GM23338 (cell line): ENCODE results near the gene EPGN. TPM values are rescaled to one million over a fixed set of nuclear protein-coding genes. Genes with fewer than 3 reads are reported as not detected.

Experiments used
- ATAC-seq: fragments of 200-7000 bp; cut with Tn5 transposase; 3 replicates; pipeline ENCODE4 v1.9.1; 2020
- DNase-seq: peaks from one replicate; pipeline ENCODE4 v3.0.0-alpha.2; 2015; ENCODE audit warnings: low spot score
- H2AFZ ChIP-seq: fragments of 200-600 bp; sonication (generic); 2 replicates; pipeline ENCODE4 v1.8.0; 2016; ENCODE audit warnings: antibody characterized with exemption, mild to moderate bottlenecking, moderate library complexity
- H3F3A ChIP-seq: fragments of 200-600 bp; sonication (generic); replicated peaks from 2 replicates; pipeline ENCODE4 v1.8.0; 2017; ENCODE audit warnings: antibody characterized with exemption, mixed run types, low read depth
- H3K27ac ChIP-seq: fragments of 200-600 bp; sonication (generic); 2 replicates; pipeline ENCODE4 v1.6.1; 2016; ENCODE audit warnings: low read depth
- H3K27me3 ChIP-seq: fragments of 200-600 bp; sonication (generic); 2 replicates; pipeline ENCODE4 v1.8.0; 2016; ENCODE audit warnings: mild to moderate bottlenecking, mixed run types, moderate library complexity; ENCODE audit not compliant: insufficient read depth
- H3K36me3 ChIP-seq: fragments of 200-600 bp; sonication (generic); 2 replicates; pipeline ENCODE4 v1.8.0; 2016; ENCODE audit warnings: mild to moderate bottlenecking; ENCODE audit not compliant: insufficient read depth
- H3K4me1 ChIP-seq: fragments of 200-600 bp; sonication (generic); 2 replicates; pipeline ENCODE4 v1.8.0; 2016; ENCODE audit warnings: mild to moderate bottlenecking, moderate library complexity; ENCODE audit not compliant: insufficient read depth
- H3K4me2 ChIP-seq: fragments of 200-600 bp; sonication (generic); 2 replicates; pipeline ENCODE4 v1.7.1; 2017; ENCODE audit warnings: mixed run types
- H3K4me3 ChIP-seq: fragments of 200-600 bp; sonication (generic); 2 replicates; pipeline ENCODE4 v1.6.1; 2016; ENCODE audit warnings: mixed run types
- H3K79me2 ChIP-seq: fragments of 200-600 bp; sonication (generic); replicated peaks from 2 replicates; pipeline ENCODE4 v1.8.0; 2017; ENCODE audit warnings: mild to moderate bottlenecking; ENCODE audit not compliant: insufficient read depth
- H3K9me2 ChIP-seq: fragments of 200-600 bp; sonication (generic); 2 replicates; pipeline ENCODE4 v1.8.0; 2017; ENCODE audit not compliant: insufficient read depth
- H4K20me1 ChIP-seq: fragments of 200-600 bp; sonication (generic); replicated peaks from 2 replicates; pipeline ENCODE4 v1.8.0; 2017; ENCODE audit warnings: mild to moderate bottlenecking; ENCODE audit not compliant: insufficient read depth
- H3K27ac Mint-ChIP-seq: 2 replicates; pipeline ENCODE4 v1.8.0; 2020; ENCODE audit warnings: inconsistent platforms, mild to moderate bottlenecking, moderate library complexity, mixed read lengths
- H3K27me3 Mint-ChIP-seq: 3 replicates; pipeline ENCODE4 v1.8.0; 2022; ENCODE audit warnings: low read depth, mild to moderate bottlenecking, moderate library complexity, mixed read lengths, inconsistent platforms; ENCODE audit not compliant: insufficient read depth, poor library complexity
- H3K36me3 Mint-ChIP-seq: 3 replicates; pipeline ENCODE4 v1.8.0; 2021; ENCODE audit warnings: low read depth, mild to moderate bottlenecking, inconsistent platforms, moderate library complexity, mixed read lengths
- H3K4me1 Mint-ChIP-seq: 3 replicates; pipeline ENCODE4 v1.8.0; 2020; ENCODE audit warnings: mild to moderate bottlenecking, inconsistent platforms, mixed read lengths
- H3K4me3 Mint-ChIP-seq: 3 replicates; pipeline ENCODE4 v1.8.0; 2021; ENCODE audit warnings: moderate library complexity, mild to moderate bottlenecking, inconsistent platforms, mixed read lengths
- H3K9me3 Mint-ChIP-seq: 3 replicates; pipeline ENCODE4 v1.8.0; 2020; ENCODE audit warnings: moderate library complexity, mild to moderate bottlenecking, inconsistent platforms, mixed read lengths
- CREB1 ChIP-seq: fragments of 250-450 bp; sonication (Bioruptor Pico); IDR thresholded peaks from 2 replicates; pipeline ENCODE4 v1.5.0; 2020; ENCODE audit warnings: low read depth, mild to moderate bottlenecking, moderate library complexity
- EZH2 ChIP-seq: fragments of 200-600 bp; sonication (generic); IDR thresholded peaks from one replicate; pipeline ENCODE4 v1.8.0; 2017; ENCODE audit warnings: antibody characterized with exemption, mild to moderate bottlenecking, low read depth; ENCODE audit not compliant: unreplicated experiment
- EZH2phosphoT487 ChIP-seq: fragments of 200-600 bp; sonication (generic); IDR thresholded peaks from one replicate; pipeline ENCODE4 v1.8.1; 2018; ENCODE audit warnings: antibody characterized with exemption; ENCODE audit not compliant: unreplicated experiment
- JUNB ChIP-seq: IDR thresholded peaks from one replicate; pipeline ENCODE4 v1.6.1; 2016; ENCODE audit warnings: antibody characterized with exemption; ENCODE audit not compliant: unreplicated experiment
- POLR2AphosphoS5 ChIP-seq: IDR thresholded peaks from 2 replicates; pipeline ENCODE4 v1.6.1; 2016; ENCODE audit warnings: antibody characterized with exemption, low read depth
- STAT1 ChIP-seq: IDR thresholded peaks from one replicate; pipeline ENCODE4 v1.6.1; 2016; ENCODE audit warnings: antibody characterized with exemption; ENCODE audit not compliant: unreplicated experiment
- ZNF114 ChIP-seq: fragments of 250-450 bp; sonication (Bioruptor Pico); IDR thresholded peaks from 2 replicates; pipeline ENCODE4 v1.5.0; 2020; ENCODE audit warnings: mild to moderate bottlenecking, moderate library complexity
- ZNF331 ChIP-seq: fragments of 250-450 bp; sonication (Bioruptor Pico); IDR thresholded peaks from 2 replicates; pipeline ENCODE4 v1.5.0; 2020; ENCODE audit warnings: low read depth, mild to moderate bottlenecking, moderate library complexity
- polyA plus RNA-seq: library from polyadenylated mRNA; unstranded; fragments of >200 nt; fragmentation: Nextera tagmentation; extraction: Ambion mirVana; gene quantifications from 2 replicates; pipeline ENCODE4 v1.2.1, GENCODE V29; 2016
- total RNA-seq: library from RNA; depleted of rRNA; stranded (reverse); fragments of >200 nt; shearing (Covaris generic); gene quantifications from 2 replicates; pipeline ENCODE4 v1.2.3, GENCODE V29; 2014
- TF ChIP-seq, protein P1 (sequence below), 2 experiments: fragments of 200-600 bp in 1 of 2; sonication (generic) in 1 of 2; conservative IDR thresholded peaks; 2 replicates each; pipeline versions ENCODE4 v1.5.1 to v1.6.1; 2016 to 2017; ENCODE audit warnings: antibody characterized with exemption in 2 of 2, low read depth in 2 of 2, mild to moderate bottlenecking in 2 of 2, moderate library complexity in 1 of 2
- TF ChIP-seq, protein P2 (sequence below): IDR thresholded peaks from one replicate; pipeline ENCODE4 v1.6.1; 2018; ENCODE audit warnings: antibody characterized with exemption; ENCODE audit not compliant: unreplicated experiment
- TF ChIP-seq, protein P3 (sequence below): IDR thresholded peaks from 2 replicates; pipeline ENCODE4 v1.6.1; 2016; ENCODE audit warnings: antibody characterized with exemption

EPGN gene
- total and polyA plus RNA-seq, 2 experiments from 2014 or later: not detected

DNA sequence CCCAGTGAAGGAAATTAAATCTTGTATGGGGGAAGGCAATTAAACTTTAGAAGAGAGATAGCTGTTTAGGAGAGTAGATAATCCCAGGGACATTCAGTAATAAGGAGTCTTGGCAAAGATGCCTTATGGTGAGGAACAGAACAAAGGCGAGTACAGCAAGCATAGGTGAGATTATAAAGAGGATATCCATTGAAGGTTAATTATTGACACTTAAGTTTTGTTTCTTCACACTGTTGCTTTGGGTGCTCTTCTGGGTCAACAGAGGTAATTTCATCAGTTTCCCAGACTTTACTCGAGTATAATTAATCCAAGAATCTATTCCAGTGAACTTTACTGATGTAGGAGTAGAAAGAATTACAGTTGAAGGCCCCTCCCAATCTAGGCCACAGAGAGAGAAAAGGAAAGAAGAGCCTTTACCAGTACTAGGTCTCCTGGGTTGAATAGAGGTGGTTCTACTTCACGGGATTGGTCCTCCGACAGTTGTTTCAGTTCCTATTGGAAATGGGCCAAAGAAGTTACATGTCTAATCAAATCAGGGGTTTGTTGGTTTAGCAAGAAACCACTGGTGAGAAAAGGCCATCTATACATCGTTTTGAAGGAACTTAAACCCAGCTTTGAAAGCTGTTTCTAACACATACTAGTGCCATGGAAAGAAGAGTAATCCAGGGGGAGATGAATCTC, 27.2 kb downstream of the EPGN start:
- Histone ChIP-seq H3K36me3 (no peaks in the 10 kb centered on the region), H3K27ac (no peak overlapping the region), H3K4me2 (no peak overlapping the region), H2AFZ (no peak overlapping the region), H3K27me3 (no peaks in the 10 kb centered on the region), H3K4me3 (no peak overlapping the region), H4K20me1 (no peaks in the 10 kb centered on the region), H3K9me2 (peaks cover 7% of the 10 kb centered on the region), H3F3A (no peaks in the 10 kb centered on the region), H3K4me1 (0 out of 2 replicates have a peak, but pooled peaks cover 3% of the 10 kb centered on the region), H3K79me2 (no peaks in the 10 kb centered on the region)
- DNase-seq: no peak
- TF ChIP-seq, protein P1, sequence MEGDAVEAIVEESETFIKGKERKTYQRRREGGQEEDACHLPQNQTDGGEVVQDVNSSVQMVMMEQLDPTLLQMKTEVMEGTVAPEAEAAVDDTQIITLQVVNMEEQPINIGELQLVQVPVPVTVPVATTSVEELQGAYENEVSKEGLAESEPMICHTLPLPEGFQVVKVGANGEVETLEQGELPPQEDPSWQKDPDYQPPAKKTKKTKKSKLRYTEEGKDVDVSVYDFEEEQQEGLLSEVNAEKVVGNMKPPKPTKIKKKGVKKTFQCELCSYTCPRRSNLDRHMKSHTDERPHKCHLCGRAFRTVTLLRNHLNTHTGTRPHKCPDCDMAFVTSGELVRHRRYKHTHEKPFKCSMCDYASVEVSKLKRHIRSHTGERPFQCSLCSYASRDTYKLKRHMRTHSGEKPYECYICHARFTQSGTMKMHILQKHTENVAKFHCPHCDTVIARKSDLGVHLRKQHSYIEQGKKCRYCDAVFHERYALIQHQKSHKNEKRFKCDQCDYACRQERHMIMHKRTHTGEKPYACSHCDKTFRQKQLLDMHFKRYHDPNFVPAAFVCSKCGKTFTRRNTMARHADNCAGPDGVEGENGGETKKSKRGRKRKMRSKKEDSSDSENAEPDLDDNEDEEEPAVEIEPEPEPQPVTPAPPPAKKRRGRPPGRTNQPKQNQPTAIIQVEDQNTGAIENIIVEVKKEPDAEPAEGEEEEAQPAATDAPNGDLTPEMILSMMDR (conservative IDR thresholded peaks at IDR 0.05; ENCODE audit: low read depth in 2 of 2): no peak
- TF ChIP-seq ZNF331 (CRISPR knock-in tag) (no peak), JUNB (no peak), ZNF114 (CRISPR knock-in tag) (no peak), EZH2phosphoT487 (no peak), STAT1 (no peak), CREB1 (CRISPR knock-in tag) (no peak), POLR2AphosphoS5 (no peak), EZH2 (no peak)
- TF ChIP-seq, protein P2, sequence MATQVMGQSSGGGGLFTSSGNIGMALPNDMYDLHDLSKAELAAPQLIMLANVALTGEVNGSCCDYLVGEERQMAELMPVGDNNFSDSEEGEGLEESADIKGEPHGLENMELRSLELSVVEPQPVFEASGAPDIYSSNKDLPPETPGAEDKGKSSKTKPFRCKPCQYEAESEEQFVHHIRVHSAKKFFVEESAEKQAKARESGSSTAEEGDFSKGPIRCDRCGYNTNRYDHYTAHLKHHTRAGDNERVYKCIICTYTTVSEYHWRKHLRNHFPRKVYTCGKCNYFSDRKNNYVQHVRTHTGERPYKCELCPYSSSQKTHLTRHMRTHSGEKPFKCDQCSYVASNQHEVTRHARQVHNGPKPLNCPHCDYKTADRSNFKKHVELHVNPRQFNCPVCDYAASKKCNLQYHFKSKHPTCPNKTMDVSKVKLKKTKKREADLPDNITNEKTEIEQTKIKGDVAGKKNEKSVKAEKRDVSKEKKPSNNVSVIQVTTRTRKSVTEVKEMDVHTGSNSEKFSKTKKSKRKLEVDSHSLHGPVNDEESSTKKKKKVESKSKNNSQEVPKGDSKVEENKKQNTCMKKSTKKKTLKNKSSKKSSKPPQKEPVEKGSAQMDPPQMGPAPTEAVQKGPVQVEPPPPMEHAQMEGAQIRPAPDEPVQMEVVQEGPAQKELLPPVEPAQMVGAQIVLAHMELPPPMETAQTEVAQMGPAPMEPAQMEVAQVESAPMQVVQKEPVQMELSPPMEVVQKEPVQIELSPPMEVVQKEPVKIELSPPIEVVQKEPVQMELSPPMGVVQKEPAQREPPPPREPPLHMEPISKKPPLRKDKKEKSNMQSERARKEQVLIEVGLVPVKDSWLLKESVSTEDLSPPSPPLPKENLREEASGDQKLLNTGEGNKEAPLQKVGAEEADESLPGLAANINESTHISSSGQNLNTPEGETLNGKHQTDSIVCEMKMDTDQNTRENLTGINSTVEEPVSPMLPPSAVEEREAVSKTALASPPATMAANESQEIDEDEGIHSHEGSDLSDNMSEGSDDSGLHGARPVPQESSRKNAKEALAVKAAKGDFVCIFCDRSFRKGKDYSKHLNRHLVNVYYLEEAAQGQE: no peak
- TF ChIP-seq, protein P3, sequence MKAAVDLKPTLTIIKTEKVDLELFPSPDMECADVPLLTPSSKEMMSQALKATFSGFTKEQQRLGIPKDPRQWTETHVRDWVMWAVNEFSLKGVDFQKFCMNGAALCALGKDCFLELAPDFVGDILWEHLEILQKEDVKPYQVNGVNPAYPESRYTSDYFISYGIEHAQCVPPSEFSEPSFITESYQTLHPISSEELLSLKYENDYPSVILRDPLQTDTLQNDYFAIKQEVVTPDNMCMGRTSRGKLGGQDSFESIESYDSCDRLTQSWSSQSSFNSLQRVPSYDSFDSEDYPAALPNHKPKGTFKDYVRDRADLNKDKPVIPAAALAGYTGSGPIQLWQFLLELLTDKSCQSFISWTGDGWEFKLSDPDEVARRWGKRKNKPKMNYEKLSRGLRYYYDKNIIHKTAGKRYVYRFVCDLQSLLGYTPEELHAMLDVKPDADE: no peak
- peaks cover 8% of the 10 kb centered on the region; the same call in 2 of the 3 replicates for H3K9me3 Mint-ChIP-seq
- H3K4me1 Mint-ChIP-seq: peaks cover 3% of the 10 kb centered on the region; the same call in 1 of the 3 replicates
- no peaks in the 10 kb centered on the region for H3K27me3 Mint-ChIP-seq
- no peak overlapping the region for H3K4me3 Mint-ChIP-seq
- no peak for ATAC-seq
- H3K36me3 Mint-ChIP-seq: peaks cover 8% of the 10 kb centered on the region; the same call in 1 of the 3 replicates
- no peak overlapping the region for H3K27ac Mint-ChIP-seq
